H1 (cell line): Measurements from ENCODE around the gene NTN5. TPM values are rescaled to one million over a fixed set of nuclear protein-coding genes. Genes with fewer than 3 reads are reported as not detected.

Source experiments
- FOSL1 ChIP-seq: IDR thresholded peaks from 2 replicates; pipeline ENCODE4 v1.6.1; 2011; ENCODE audit warnings: mild to moderate bottlenecking, low read depth, low read length, moderate library complexity; ENCODE audit not compliant: insufficient read depth
- POLR2AphosphoS5 ChIP-seq: IDR thresholded peaks from 2 replicates; pipeline ENCODE4 v1.6.1; 2011; ENCODE audit warnings: low read depth, low read length
- polyA plus RNA-seq, 7 experiments: library from polyadenylated mRNA; depleted of rRNA in 3 of 7; stranded (reverse) in 5 of 7; unstranded in 2 of 7; fragments of >200 nt in 5 of 7; fragments of 200-250 nt in 2 of 7; gene quantifications; 1 replicate in 5 of 7; 2 replicates in 1 of 7; 4 replicates in 1 of 7; pipeline versions ENCODE4 v1.2.1 to v1.2.3, GENCODE V29; 2011 to 2013; ENCODE audit warnings: missing spikeins in 2 of 7, mixed read lengths in 2 of 7
- total RNA-seq: library from RNA; stranded (reverse); fragmentation: NEBNext Ultra II Directional; extraction: Animal tissue kit (Norgen Biotek cat#: 25700); gene quantifications from 2 replicates; pipeline ENCODE4 v1.2.1, GENCODE V29; 2021
- TF ChIP-seq, protein P1 (sequence below): IDR thresholded peaks from 2 replicates; pipeline ENCODE4 v1.6.1; 2011; ENCODE audit warnings: low read length, improper control_type of control experiment

NTN5 gene
- total and polyA plus RNA-seq, 2 of the 8 experiments (the other 6 are each of a cell fraction or from before 2014, with no cell fraction given) = 0.47 to 0.85 TPM

DNA sequence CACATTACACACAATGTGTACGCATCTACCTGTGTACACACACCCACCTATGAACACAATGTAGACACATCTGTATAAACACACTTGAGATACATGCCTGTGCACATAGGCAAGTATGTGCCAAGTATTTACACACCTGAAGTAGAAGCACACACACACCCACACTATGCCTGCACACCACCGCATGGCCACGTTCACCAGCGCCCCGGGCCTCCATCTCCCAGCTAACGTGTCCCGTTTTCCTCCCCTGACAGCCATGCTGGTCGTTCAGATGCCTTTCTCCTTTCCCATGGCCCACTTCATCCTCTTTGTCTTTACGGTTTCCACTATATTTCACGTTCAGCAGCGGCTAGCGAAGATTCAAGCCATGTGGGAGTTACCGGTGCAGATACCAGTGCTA, 29.9 kb upstream of the NTN5 start (continued):
- TF ChIP-seq, protein P1, sequence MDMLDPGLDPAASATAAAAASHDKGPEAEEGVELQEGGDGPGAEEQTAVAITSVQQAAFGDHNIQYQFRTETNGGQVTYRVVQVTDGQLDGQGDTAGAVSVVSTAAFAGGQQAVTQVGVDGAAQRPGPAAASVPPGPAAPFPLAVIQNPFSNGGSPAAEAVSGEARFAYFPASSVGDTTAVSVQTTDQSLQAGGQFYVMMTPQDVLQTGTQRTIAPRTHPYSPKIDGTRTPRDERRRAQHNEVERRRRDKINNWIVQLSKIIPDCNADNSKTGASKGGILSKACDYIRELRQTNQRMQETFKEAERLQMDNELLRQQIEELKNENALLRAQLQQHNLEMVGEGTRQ = no peak
- no peak for TF ChIP-seq FOSL1
- no peak for TF ChIP-seq POLR2AphosphoS5
